ENCODE results near the gene WNT7B.

- no peak for TF ChIP-seq CTCF (IDR thresholded peaks at IDR 0.05)
- no peak for TF ChIP-seq POLR2A (IDR thresholded peaks at IDR 0.05)
These were observed 64.1 kb downstream of the WNT7B start for GRCh38 chr22:45912910-45913309.
